Activated T-cell treated with anti-CD3 and anti-CD28 coated beads, Interleukin-2, amount 50 U/mL, for 24 hours (primary cell): ENCODE results near the gene SOCS1.

ENCODE experiments used
- DNase-seq: peaks from one replicate; pipeline ENCODE4 v3.0.0-alpha.2; 2020
- H3K27ac Mint-ChIP-seq: 2 replicates; pipeline ENCODE4 v1.8.0; 2020; ENCODE audit warnings: mild to moderate bottlenecking, mixed read lengths
- H3K27me3 Mint-ChIP-seq: 2 replicates; pipeline ENCODE4 v1.8.0; 2020; ENCODE audit warnings: mixed read lengths
- H3K36me3 Mint-ChIP-seq: 2 replicates; pipeline ENCODE4 v1.8.0; 2020; ENCODE audit warnings: low read depth, mixed read lengths
- H3K4me1 Mint-ChIP-seq: 2 replicates; pipeline ENCODE4 v1.8.0; 2020; ENCODE audit warnings: low read depth, mixed read lengths
- H3K4me3 Mint-ChIP-seq: 2 replicates; pipeline ENCODE4 v1.8.0; 2020; ENCODE audit warnings: mild to moderate bottlenecking, moderate library complexity, mixed read lengths
- H3K9me3 Mint-ChIP-seq: 2 replicates; pipeline ENCODE4 v1.8.0; 2020; ENCODE audit warnings: mixed read lengths

The SOCS1 gene

DNA sequence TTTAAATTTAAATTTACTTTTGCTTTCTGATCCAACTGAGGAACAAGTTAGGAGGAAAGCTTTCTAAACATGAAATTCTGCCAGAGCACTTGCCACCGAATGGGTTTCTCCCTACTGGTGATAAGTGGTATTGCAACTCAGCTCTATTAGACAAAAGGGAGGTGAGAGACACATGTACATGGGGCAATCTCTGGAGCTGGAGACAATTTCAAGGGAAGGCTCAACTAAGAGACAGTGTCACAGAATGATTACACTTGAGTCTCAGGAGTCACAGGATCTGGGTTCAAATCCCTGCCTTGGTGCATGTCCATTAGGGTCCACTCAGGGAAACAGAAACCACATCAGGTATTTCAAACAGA, 37.4 kb downstream of the SOCS1 start:
- Mint-ChIP-seq H3K9me3 (peaks cover 17% of the 10 kb centered on the region), H3K36me3 (peaks cover 9% of the 10 kb centered on the region), H3K4me1 (peaks cover 27% of the 10 kb centered on the region), H3K27ac (no peak overlapping the region), H3K4me3 (no peak overlapping the region), H3K27me3 (no peaks in the 10 kb centered on the region)
- no peak for DNase-seq

DNA sequence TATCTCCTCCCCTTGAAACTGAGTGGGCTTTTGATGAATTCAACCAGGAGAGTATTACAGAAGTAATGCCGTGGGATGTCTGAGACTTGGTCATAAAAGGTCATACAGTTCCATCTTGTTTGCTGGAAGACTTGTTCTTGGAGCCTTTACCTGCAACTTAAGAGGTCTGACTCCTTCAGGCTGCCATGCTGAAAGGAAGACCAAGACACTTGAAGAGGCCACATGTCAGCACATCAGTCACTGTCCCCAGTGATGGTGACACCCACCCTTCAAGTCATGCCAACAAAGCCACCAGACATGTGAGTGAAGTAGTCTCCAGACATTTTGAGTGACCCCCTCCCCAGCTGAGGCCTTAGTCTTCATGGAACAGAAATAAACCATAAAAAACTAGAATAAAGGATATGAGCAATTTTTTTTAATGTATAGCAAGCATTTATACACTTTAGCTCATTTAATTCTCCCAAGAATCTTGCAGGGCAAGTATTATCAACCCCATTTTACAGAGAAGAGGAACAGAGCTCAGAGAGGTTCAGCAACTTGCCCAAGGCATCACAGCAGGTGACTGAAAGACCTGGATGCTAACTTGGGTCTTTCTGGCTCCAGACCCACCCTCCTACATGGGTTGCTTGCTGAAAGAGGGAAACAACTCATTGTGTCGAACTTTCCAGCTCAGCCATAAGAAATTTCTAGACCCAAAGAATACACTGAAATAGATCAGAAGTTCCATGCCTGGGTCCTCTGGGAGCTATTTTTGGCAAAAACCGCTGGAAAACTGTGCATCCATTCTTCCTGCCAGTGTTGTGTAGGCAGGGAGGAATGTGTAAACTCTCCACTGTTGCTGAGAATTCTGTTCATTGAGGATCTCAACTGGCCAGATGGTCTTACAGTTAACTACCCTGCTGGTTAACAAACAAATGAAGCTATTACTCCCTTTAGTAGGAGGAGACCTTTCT, 38.1 kb downstream of the SOCS1 start:
- H3K27me3 Mint-ChIP-seq: no peaks in the 10 kb centered on the region
- peaks cover 9% of the 10 kb centered on the region for H3K36me3 Mint-ChIP-seq
- no peak overlapping the region for H3K4me3 Mint-ChIP-seq
- H3K4me1 Mint-ChIP-seq: peaks cover 22% of the 10 kb centered on the region
- DNase-seq: no peak
- peaks cover 17% of the 10 kb centered on the region for H3K9me3 Mint-ChIP-seq
- no peak overlapping the region for H3K27ac Mint-ChIP-seq

DNA sequence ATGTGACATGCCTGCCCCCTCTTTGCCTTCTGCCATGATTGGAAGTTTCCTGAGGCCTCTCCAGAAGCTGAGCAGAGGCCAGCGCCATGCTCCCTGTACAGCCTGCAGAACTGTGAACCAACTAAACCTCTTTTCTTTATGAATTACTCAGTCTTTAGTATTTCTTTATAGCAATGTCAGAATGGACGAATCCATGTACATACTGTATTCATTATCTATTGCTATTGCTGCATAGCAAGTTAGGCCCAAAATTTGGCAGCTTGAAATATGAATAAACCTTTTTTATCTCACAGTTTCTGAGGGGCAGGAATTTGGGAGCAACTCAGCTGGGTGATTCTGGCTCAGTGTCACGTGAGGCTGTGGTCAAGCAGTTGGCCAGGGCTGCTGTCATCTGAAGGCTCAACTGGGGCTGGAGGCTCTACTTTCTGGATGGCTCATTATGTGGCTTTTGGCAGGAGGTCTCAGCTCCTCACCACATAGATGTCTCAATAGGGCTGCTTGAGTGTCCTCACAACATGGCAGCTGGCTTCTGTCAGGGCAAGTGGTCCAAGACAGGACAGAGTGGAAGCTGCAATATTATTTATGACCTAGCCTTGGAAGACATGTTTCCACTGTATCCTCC, 40.0 kb downstream of the SOCS1 start:
- DNase-seq: no peak
- H3K4me3 Mint-ChIP-seq: no peak overlapping the region

DNA sequence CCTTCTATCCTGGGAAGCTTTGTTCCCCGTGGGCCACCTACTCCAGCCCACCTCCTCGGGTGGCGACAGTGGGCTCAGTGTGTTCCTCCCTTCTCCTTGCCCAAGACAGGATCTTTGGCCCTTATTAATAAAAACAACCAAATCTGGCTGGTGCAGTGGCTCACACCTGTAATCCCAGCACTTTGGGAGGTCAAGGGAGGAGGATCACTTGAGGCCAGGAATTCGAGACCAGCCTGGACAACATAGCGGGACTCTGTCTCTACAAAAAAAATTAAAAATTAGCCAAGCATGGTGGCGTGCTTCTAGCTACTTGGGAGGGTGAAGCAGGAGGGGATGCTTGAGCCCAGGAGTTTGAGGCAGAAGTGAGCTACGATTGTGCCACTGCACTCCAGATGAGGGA, 42.2 kb downstream of the SOCS1 start:
- Mint-ChIP-seq H3K36me3 (peaks cover 9% of the 10 kb centered on the region), H3K4me1 (peaks cover 7% of the 10 kb centered on the region), H3K9me3 (peaks cover 16% of the 10 kb centered on the region), H3K27ac (no peak overlapping the region), H3K4me3 (no peak overlapping the region), H3K27me3 (no peaks in the 10 kb centered on the region)
- DNase-seq: no peak

More for the DNA sequence above, 40.0 kb downstream of the SOCS1 start:
- H3K27me3 Mint-ChIP-seq: no peaks in the 10 kb centered on the region
- peaks cover 9% of the 10 kb centered on the region for H3K36me3 Mint-ChIP-seq
- H3K27ac Mint-ChIP-seq: no peak overlapping the region
- H3K9me3 Mint-ChIP-seq: peaks cover 17% of the 10 kb centered on the region
- peaks cover 12% of the 10 kb centered on the region for H3K4me1 Mint-ChIP-seq

DNA sequence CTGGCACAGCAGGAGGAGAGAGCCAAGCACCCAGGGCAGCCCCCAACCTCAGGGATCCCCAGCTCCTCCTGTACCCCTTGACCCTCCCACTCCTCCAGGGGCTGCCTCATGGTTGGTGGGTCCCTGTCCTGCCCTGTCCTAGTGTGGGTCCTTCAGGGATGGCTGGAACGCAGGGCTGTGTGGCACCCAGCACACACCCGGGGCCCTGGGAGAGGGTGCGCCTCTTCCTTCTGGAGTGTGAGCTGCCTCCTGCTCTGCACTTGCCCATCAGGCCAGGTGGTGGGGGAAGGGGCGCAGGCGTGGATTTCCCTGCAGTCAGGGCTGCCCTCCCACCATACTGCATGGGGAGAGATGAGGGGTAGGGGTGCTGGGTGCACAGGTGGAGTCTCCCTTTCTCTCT, 42.6 kb downstream of the SOCS1 start:
- peaks cover 9% of the 10 kb centered on the region for H3K36me3 Mint-ChIP-seq
- no peak for DNase-seq
- H3K4me1 Mint-ChIP-seq: peaks cover 5% of the 10 kb centered on the region
- no peaks in the 10 kb centered on the region for H3K27me3 Mint-ChIP-seq
- peaks cover 13% of the 10 kb centered on the region for H3K9me3 Mint-ChIP-seq
- no peak overlapping the region for H3K4me3 Mint-ChIP-seq
- no peak overlapping the region for H3K27ac Mint-ChIP-seq

DNA sequence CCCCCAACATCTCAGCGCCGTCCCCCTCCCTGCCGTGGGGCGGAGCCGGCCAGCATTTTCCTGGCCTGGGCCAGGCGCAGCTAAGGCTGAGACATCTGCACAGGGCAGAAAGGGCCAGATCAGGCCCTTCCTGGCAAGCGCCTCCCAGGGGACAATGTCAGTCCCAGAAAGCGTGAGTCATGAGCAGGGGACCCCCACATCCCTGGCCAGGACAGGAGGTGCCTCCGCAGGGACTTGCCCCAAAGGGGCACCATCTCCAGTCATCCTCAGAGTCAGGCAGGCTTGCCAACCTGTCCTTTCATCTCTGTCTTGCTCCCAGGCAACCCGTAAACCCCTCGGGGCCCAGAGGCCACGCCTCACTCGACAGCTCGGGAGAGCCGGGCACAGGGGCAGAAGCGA, 43.2 kb downstream of the SOCS1 start:
- DNase-seq: no peak
- Mint-ChIP-seq H3K36me3 (peaks cover 6% of the 10 kb centered on the region), H3K4me1 (peaks cover 5% of the 10 kb centered on the region), H3K27ac (no peak overlapping the region), H3K4me3 (no peak overlapping the region), H3K27me3 (no peaks in the 10 kb centered on the region), H3K9me3 (peaks cover 11% of the 10 kb centered on the region)

DNA sequence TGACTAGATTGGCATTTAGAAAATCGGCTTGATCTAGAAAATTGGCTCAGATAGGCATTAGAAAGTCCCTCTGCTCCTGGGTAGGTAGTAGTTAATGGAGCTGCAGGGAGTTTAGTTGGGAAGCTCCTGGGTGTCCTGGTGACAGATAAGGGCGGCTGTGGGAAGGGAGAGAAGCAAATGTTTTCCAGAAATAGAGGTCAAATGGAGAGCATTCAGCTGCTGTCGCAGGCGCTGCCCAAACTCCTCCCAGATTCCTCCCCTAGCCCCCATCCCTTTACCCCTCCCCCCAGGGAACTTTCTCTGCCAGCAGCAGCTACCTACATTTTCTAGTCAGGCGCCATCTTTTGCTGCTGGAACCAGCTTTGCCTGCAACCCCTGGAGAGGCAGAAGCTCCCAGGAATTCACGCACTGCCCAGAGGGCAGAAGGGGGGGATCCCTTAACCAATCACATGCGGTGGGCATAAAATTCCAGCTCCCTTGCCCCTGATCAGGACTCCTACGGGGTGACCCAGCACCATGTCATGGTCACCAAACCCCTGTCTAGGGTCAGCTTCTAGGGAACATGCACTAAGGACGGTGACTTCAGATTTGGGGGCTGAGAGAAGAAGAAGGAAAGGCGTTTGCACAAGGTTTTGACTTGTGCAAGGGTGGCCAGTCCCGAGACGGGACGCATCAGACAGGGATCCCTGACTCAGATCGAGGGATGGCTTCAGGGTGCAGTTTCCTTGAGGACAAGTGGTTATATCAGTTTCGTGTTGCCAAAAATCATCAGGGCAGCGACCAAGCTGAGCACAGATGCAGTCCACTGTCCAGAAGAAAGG, 43.8 kb downstream of the SOCS1 start:
- H3K27me3 Mint-ChIP-seq: no peaks in the 10 kb centered on the region
- peaks cover 4% of the 10 kb centered on the region for H3K4me1 Mint-ChIP-seq
- peaks cover 10% of the 10 kb centered on the region for H3K9me3 Mint-ChIP-seq
- no peak for DNase-seq
- H3K27ac Mint-ChIP-seq: no peak overlapping the region
- H3K36me3 Mint-ChIP-seq: peaks cover under 1% of the 10 kb centered on the region
- H3K4me3 Mint-ChIP-seq: no peak overlapping the region

DNA sequence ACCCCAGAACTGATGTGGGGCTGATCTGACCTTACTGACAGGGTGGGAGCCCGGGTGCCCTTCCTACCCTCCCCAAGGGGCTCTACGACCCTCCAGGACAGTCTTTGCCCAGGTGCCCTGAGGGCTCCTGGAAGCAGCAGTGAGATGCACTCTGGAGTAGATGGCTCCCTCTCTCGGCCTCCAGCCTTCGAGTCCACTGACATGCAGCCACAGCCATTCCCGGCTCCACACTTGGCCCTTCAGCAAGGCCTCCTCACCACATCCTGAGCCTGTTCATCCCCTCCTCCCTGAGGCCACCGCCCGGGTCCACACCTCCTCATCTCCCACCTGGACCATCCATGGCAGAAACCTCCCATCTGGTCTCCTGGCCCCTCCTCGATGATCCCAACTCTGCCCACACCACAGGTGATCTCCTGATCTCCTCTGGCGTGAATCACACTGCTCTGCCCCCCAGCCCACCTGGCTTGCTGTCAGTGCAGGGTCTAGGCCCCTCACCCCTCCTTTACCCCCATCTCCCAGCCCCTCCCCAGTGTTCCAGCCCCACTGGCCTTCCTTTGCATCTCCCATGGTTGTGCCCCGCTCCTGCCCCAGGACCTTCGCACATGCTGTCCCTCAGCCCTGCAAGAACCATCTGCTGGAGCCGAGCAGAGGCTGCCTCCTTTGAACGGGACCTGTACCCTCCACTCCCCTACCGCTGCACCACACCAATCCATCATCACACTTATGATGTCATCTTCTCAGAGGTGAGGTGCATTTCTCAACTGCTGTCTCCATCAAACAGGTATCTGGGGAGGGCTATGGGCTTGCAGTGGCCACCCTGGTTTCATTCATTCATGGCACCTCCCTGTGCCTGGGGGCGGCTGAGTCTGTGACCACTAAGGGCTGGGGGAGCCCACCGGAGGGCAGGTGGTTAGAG, 44.7 kb downstream of the SOCS1 start:
- peaks cover 13% of the 10 kb centered on the region for H3K4me1 Mint-ChIP-seq
- no peaks in the 10 kb centered on the region for H3K27me3 Mint-ChIP-seq
- H3K9me3 Mint-ChIP-seq: peaks cover 9% of the 10 kb centered on the region
- H3K36me3 Mint-ChIP-seq: no peaks in the 10 kb centered on the region
- H3K27ac Mint-ChIP-seq: peak overlapping the region; percentile 63
- DNase-seq: no peak
- no peak overlapping the region for H3K4me3 Mint-ChIP-seq

DNA sequence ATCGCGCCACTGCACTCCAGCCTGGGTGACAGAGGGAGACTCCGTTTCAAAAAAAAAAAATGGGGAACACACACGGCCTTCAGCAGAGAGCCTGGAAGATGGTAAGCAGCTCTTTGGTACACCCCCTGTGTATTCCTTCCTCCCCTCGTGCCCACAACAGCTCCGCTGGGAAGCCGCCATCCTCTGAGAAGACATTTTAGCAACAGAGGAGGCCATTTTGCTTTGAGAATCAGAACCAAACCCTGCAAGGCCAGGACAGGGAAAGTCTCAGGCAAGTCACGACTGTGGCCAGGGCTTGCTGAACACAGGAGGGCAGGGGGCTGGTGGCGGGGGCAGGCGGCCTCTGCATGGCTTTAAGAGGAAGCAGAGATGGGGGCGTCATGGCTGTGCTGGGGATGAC, 45.7 kb downstream of the SOCS1 start:
- DNase-seq: no peak
- H3K9me3 Mint-ChIP-seq: peaks cover 3% of the 10 kb centered on the region
- H3K4me1 Mint-ChIP-seq: peaks cover 24% of the 10 kb centered on the region
- no peak overlapping the region for H3K4me3 Mint-ChIP-seq
- H3K36me3 Mint-ChIP-seq: no peaks in the 10 kb centered on the region
- H3K27ac Mint-ChIP-seq: no peak overlapping the region
- H3K27me3 Mint-ChIP-seq: no peaks in the 10 kb centered on the region

DNA sequence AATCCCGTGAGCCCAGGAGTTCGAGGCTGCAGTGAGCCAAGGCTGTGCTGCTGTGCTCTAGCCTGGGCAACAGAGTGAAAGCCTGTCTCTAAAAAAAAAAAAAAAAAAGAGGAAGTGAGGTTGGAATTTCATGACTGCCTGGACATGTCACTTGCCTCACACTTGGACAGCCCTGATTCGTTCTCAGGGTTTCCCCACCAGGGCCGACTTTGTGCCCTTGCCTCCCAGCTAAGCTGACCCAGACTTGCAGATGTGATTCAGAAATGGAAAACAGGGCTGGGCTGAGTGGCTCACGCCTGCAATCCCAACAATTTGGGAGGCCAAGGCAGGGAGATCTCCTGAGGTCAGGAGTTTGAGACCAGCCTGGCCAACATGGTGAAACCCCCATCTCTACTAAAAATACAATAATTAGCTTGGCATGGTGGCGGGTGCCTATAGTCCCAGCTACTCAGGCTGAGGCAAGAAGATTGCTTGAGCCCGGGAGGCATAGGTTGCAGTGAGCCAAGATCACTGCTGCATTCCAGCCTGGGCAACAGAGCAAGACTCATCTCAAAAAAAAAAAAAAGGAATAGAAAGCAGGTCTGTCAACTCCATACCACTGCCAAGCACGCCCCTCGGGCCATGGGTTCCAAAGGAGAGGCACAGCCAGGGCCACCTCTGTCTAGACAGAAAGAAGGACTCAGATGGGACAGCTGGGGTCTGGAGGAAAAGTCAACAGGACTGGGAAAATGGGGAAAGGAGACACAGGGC, 46.9 kb downstream of the SOCS1 start:
- Mint-ChIP-seq H3K36me3 (no peaks in the 10 kb centered on the region), H3K4me3 (no peak overlapping the region), H3K27ac (no peak overlapping the region), H3K27me3 (no peaks in the 10 kb centered on the region), H3K4me1 (peaks cover 29% of the 10 kb centered on the region), H3K9me3 (peaks cover 3% of the 10 kb centered on the region)
- DNase-seq: no peak

DNA sequence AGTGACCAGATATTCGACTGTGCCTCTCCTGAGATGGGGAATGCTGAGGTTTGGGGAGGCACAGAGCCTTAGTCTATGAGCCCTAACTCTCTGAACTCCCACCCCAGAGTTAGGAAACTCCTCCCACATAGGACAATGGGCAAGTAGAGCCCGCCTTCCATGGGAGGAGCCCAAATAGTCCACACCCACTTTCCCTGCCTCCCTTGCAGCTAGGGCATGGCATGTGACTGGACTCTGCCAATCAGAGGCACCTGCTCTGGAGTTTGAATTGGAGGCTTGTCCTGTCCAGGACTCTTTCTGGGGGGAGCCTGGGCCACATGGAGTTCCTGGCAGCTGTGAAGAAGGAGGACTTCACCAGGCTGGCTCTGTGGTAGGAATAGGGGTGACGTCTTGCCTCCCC, 48.4 kb downstream of the SOCS1 start:
- no peak overlapping the region for H3K4me3 Mint-ChIP-seq
- H3K27me3 Mint-ChIP-seq: no peaks in the 10 kb centered on the region
- H3K36me3 Mint-ChIP-seq: no peaks in the 10 kb centered on the region
- peaks cover 3% of the 10 kb centered on the region for H3K9me3 Mint-ChIP-seq
- no peak overlapping the region for H3K27ac Mint-ChIP-seq
- H3K4me1 Mint-ChIP-seq: peaks cover 36% of the 10 kb centered on the region
- peak; percentile 44 for DNase-seq

DNA sequence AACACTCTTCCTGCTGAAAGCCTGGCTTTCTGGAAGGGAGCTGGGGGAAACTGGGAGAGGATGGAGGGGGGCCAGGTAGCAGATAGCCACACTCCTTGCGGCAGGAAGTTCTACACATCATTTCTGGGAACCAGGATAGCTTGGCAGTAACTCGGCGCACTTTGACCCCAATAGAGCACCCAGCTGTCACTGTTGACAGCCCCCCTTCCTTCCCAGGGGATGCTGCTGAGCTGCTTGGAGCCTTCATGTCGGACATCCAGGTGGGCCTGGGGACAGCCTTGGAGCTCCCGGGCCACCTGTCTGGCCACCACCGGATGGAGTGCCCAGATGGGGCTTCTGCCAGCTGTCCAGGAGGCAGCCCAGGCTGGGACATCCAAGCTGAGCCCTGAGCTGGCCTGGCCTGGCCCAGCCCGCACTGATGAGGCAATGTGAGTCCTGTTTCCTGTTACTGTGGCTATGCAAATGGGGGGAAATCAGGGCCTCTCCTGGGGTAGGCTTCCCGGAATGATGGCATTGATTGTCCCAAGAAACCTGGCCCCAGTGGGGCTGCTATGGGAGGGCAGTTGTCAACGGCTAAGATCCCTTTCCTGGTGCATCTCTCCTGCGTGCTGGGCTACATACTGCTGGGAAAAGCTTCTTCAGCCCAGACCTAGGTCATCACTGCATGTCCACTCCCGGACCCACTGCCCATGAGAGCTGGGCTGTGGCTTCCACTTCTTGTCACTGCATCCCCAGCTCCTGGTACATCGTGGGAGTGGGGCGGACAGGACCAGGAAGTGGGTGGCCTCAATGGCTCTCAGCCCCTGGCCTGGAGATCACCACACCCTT, 50.0 kb downstream of the SOCS1 start:
- Mint-ChIP-seq H3K4me1 (peaks cover 51% of the 10 kb centered on the region), H3K9me3 (peaks cover 3% of the 10 kb centered on the region), H3K4me3 (peak overlapping the region; percentile 40), H3K36me3 (no peaks in the 10 kb centered on the region), H3K27me3 (no peaks in the 10 kb centered on the region), H3K27ac (peak overlapping the region; percentile 89)
- DNase-seq: no peak
